Measurements from ENCODE around the gene ADAMTS13. TPM values are rescaled to one million over a fixed set of nuclear protein-coding genes. Genes with fewer than 3 reads are reported as not detected.

ADAMTS13 gene
- total RNA-seq, 1 donor from 2014 or later = 9.1 TPM

- TF ChIP-seq, protein P1, sequence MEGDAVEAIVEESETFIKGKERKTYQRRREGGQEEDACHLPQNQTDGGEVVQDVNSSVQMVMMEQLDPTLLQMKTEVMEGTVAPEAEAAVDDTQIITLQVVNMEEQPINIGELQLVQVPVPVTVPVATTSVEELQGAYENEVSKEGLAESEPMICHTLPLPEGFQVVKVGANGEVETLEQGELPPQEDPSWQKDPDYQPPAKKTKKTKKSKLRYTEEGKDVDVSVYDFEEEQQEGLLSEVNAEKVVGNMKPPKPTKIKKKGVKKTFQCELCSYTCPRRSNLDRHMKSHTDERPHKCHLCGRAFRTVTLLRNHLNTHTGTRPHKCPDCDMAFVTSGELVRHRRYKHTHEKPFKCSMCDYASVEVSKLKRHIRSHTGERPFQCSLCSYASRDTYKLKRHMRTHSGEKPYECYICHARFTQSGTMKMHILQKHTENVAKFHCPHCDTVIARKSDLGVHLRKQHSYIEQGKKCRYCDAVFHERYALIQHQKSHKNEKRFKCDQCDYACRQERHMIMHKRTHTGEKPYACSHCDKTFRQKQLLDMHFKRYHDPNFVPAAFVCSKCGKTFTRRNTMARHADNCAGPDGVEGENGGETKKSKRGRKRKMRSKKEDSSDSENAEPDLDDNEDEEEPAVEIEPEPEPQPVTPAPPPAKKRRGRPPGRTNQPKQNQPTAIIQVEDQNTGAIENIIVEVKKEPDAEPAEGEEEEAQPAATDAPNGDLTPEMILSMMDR (IDR thresholded peaks at IDR 0.05; ENCODE audit: unreplicated experiment) = no peak
- Mint-ChIP-seq H3K4me3 (ENCODE audit: unreplicated experiment) (no peak overlapping the region), H3K36me3 (ENCODE audit: low read depth, unreplicated experiment) (no peaks in the 10 kb centered on the region), H3K27ac (ENCODE audit: unreplicated experiment) (no peak overlapping the region), H3K4me1 (ENCODE audit: unreplicated experiment) (peaks cover 4% of the 10 kb centered on the region), H3K27me3 (ENCODE audit: unreplicated experiment) (peaks cover 8% of the 10 kb centered on the region), H3K9me3 (ENCODE audit: unreplicated experiment) (no peaks in the 10 kb centered on the region)
- DNase-seq (ENCODE audit: low spot score) = no peak
These were observed 77.1 kb downstream of the ADAMTS13 start for GRCh38 chr9:133499132-133499891.

DNA sequence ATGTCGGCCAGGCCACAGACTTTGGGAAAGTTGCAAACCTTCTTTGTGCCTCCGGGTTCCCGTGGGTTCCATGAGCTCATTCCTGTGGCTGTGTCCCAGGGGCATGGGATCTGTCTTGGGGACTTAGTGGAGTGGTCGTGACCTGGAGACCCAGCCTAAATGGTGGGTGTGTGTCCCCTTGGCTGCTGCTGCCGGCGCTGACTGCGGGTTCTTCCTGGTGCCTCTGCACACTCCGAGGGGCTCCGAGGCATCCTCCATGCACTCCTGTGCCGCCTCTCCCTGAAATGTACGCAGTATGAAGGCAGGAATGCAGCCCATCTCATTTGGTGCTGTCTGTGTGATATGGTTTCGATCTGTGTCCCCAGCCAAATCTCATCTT lies 77.7 kb downstream of the ADAMTS13 start:
- TF ChIP-seq, protein P1 (IDR thresholded peaks at IDR 0.05; ENCODE audit: unreplicated experiment) = no peak
- Mint-ChIP-seq H3K27me3 (ENCODE audit: unreplicated experiment) (peaks cover 8% of the 10 kb centered on the region), H3K27ac (ENCODE audit: unreplicated experiment) (no peak overlapping the region), H3K9me3 (ENCODE audit: unreplicated experiment) (no peaks in the 10 kb centered on the region), H3K4me1 (ENCODE audit: unreplicated experiment) (peaks cover 4% of the 10 kb centered on the region), H3K4me3 (ENCODE audit: unreplicated experiment) (no peak overlapping the region), H3K36me3 (ENCODE audit: low read depth, unreplicated experiment) (no peaks in the 10 kb centered on the region)
- DNase-seq (ENCODE audit: low spot score) = no peak

DNA sequence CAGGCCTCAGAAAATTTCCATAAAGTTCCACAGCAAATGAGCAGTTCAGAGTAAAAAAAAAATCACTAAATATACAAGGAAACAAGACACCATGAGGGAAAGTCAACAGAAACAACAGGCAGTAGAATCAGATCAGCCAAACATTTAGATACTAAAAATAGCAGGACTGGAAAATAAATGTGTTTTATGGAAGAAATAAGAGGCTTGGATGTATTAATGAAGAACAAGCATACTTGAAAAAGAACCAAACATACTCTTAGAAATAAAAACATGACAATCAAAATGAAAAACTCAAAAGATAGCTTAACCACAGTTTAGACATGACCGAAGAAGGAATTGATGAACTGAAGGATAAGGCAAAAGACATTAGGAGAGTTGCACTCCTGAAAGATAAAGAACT lies 79.9 kb downstream of the ADAMTS13 start:
- Mint-ChIP-seq H3K36me3 (ENCODE audit: low read depth, unreplicated experiment) (no peaks in the 10 kb centered on the region), H3K9me3 (ENCODE audit: unreplicated experiment) (no peaks in the 10 kb centered on the region), H3K4me3 (ENCODE audit: unreplicated experiment) (no peak overlapping the region), H3K27me3 (ENCODE audit: unreplicated experiment) (peaks cover 8% of the 10 kb centered on the region), H3K27ac (ENCODE audit: unreplicated experiment) (no peak overlapping the region), H3K4me1 (ENCODE audit: unreplicated experiment) (no peaks in the 10 kb centered on the region)
- no peak for DNase-seq (ENCODE audit: low spot score)
- TF ChIP-seq, protein P1 (IDR thresholded peaks at IDR 0.05; ENCODE audit: unreplicated experiment) = no peak

DNA sequence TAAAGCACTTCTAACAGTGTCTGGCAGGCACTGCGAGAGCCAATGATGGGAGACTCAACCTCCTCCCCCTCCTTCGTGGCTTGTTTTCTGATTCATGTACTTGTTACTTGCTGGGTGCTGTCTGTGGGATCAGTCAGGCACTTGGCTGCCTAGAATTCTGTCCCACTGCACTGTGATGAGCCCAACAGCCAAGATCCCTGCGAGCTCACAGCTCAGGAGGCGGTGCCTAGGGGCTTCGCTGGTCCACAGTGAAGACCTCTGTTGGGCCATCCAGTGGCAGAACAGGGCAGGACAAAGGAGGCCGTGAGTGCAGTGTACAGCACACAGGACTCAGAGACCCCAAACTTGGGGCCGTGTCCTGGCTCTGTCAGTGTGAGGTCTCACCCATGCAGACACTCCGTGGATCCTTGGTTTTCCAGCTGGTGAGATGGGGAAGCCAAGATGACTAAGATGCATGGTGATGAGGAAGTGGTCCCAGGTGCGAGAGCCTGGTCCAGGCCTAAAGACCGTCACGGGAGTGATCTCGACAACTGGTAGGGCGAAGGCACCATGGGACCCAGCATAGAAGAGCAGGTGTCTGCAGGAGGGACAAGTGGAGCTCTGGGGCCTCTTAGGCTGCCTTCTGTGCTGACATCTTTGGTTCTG lies 83.1 kb downstream of the ADAMTS13 start:
- Mint-ChIP-seq H3K27me3 (ENCODE audit: unreplicated experiment) (peaks cover 7% of the 10 kb centered on the region), H3K9me3 (ENCODE audit: unreplicated experiment) (no peaks in the 10 kb centered on the region), H3K4me3 (ENCODE audit: unreplicated experiment) (no peak overlapping the region), H3K4me1 (ENCODE audit: unreplicated experiment) (peaks cover 8% of the 10 kb centered on the region), H3K36me3 (ENCODE audit: low read depth, unreplicated experiment) (no peaks in the 10 kb centered on the region), H3K27ac (ENCODE audit: unreplicated experiment) (no peak overlapping the region)
- TF ChIP-seq, protein P1 (IDR thresholded peaks at IDR 0.05; ENCODE audit: unreplicated experiment) = no peak
- no peak for DNase-seq (ENCODE audit: low spot score)

Measured in endothelial cell (in vitro differentiated cells).